ENCODE measurements around the gene SHROOM2. TPM values are rescaled to one million over a fixed set of nuclear protein-coding genes. Genes with fewer than 3 reads are reported as not detected.

Gene SHROOM2
- total and polyA plus RNA-seq, 9 of the 15 experiments (the other 6 are each of a cell fraction or from before 2014, with no cell fraction given): not detected

DNA sequence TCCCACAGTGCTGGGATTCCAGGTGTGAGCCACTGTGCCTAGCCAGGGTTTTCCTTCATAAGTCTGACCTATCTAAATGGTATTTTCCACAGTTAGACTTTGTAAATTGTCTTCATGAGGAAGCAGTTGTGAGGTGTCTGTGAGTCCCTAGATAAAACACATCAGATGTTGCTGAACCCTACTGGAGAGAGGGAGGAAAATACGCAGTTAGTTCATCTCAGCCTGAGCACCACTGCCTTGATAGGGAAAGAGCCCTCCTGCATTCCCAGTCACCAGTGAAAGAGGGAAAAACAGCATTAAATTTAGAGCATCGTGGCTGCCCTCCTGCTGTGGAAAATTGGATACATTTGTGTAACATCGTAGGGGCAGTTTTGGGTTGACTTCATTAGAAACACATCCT is 149.2 kb downstream of the SHROOM2 start:
- DNase-seq (ENCODE audit: extremely low read depth in 1 of 4, low spot score in 3 of 4): no peak
- ChIA-PET CTCF (ENCODE audit: low intra/inter-chr PET ratio) (no interaction called here), POLR2A (no interaction called here)
- FAIRE-seq: no peak
- no peaks in the 10 kb centered on the region for H3K4me1 ChIP-seq (replicated peaks in 1 of 2; ENCODE audit: control insufficient read depth in 2 of 2, insufficient read depth in 2 of 2, low read length in 2 of 2)
- BruUV-seq (replicated peaks): no TSS peak
- H2AFZ ChIP-seq (ENCODE audit: low read depth, low read length): no peak overlapping the region
- ATAC-seq: no peak
- H3K79me2 ChIP-seq (ENCODE audit: control insufficient read depth, insufficient read depth, low read length): no peaks in the 10 kb centered on the region
- H3K27ac ChIP-seq (ENCODE audit: extremely low read depth, low read depth, low read length): no peak overlapping the region
- H3K36me3 ChIP-seq (ENCODE audit: control insufficient read depth, insufficient read depth, low read length): no peaks in the 10 kb centered on the region
- no peak overlapping the region for H3K4me2 ChIP-seq (ENCODE audit: insufficient read depth, low read length)
- H3K9me1 ChIP-seq (ENCODE audit: control insufficient read depth, insufficient read depth, low read length): no peaks in the 10 kb centered on the region
- no peak overlapping the region for H3K9ac ChIP-seq (ENCODE audit: insufficient read depth in 1 of 2, low read depth in 2 of 2, low read length in 2 of 2)
- H3K27me3 ChIP-seq (ENCODE audit: control insufficient read depth in 2 of 2, insufficient read depth in 2 of 2, low read length in 2 of 2): peaks cover 0 to 20% of the 10 kb centered on the region in 2 experiments; a peak in 2 of 5 replicates
- WGBS (ENCODE audit: insufficient coverage, low coverage, missing lambda C conversion rate): 0% methylated on average over 3 of the region's 3 CpGs
- no peaks in the 10 kb centered on the region for H3K9me3 ChIP-seq (replicated peaks; ENCODE audit: control insufficient read depth, insufficient read depth, low read depth, low read length)
- no peaks in the 10 kb centered on the region for H4K20me1 ChIP-seq (replicated peaks; ENCODE audit: control insufficient read depth, insufficient read depth, low read length)
- in situ Hi-C loops (cut with MboI): no loop called here
- intact Hi-C loops (cut with micrococcal nuclease): no loop called here
- H3K4me3 ChIP-seq: no peak overlapping the region
- TF ChIP-seq PURB (CRISPR knock-in tag; IDR thresholded peaks at IDR 0.05; ENCODE audit: low read depth) (no peak), PRDM10 (IDR thresholded peaks at IDR 0.05; ENCODE audit: partially characterized antibody) (no peak), BACH1 (tag; IDR thresholded peaks at IDR 0.05) (no peak), SMARCA5 (IDR thresholded peaks at IDR 0.05) (no peak)
- TF ChIP-seq, protein P1, sequence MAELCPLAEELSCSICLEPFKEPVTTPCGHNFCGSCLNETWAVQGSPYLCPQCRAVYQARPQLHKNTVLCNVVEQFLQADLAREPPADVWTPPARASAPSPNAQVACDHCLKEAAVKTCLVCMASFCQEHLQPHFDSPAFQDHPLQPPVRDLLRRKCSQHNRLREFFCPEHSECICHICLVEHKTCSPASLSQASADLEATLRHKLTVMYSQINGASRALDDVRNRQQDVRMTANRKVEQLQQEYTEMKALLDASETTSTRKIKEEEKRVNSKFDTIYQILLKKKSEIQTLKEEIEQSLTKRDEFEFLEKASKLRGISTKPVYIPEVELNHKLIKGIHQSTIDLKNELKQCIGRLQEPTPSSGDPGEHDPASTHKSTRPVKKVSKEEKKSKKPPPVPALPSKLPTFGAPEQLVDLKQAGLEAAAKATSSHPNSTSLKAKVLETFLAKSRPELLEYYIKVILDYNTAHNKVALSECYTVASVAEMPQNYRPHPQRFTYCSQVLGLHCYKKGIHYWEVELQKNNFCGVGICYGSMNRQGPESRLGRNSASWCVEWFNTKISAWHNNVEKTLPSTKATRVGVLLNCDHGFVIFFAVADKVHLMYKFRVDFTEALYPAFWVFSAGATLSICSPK (IDR thresholded peaks at IDR 0.05; ENCODE audit: borderline replicate concordance): no peak
- TF ChIP-seq, protein P2, sequence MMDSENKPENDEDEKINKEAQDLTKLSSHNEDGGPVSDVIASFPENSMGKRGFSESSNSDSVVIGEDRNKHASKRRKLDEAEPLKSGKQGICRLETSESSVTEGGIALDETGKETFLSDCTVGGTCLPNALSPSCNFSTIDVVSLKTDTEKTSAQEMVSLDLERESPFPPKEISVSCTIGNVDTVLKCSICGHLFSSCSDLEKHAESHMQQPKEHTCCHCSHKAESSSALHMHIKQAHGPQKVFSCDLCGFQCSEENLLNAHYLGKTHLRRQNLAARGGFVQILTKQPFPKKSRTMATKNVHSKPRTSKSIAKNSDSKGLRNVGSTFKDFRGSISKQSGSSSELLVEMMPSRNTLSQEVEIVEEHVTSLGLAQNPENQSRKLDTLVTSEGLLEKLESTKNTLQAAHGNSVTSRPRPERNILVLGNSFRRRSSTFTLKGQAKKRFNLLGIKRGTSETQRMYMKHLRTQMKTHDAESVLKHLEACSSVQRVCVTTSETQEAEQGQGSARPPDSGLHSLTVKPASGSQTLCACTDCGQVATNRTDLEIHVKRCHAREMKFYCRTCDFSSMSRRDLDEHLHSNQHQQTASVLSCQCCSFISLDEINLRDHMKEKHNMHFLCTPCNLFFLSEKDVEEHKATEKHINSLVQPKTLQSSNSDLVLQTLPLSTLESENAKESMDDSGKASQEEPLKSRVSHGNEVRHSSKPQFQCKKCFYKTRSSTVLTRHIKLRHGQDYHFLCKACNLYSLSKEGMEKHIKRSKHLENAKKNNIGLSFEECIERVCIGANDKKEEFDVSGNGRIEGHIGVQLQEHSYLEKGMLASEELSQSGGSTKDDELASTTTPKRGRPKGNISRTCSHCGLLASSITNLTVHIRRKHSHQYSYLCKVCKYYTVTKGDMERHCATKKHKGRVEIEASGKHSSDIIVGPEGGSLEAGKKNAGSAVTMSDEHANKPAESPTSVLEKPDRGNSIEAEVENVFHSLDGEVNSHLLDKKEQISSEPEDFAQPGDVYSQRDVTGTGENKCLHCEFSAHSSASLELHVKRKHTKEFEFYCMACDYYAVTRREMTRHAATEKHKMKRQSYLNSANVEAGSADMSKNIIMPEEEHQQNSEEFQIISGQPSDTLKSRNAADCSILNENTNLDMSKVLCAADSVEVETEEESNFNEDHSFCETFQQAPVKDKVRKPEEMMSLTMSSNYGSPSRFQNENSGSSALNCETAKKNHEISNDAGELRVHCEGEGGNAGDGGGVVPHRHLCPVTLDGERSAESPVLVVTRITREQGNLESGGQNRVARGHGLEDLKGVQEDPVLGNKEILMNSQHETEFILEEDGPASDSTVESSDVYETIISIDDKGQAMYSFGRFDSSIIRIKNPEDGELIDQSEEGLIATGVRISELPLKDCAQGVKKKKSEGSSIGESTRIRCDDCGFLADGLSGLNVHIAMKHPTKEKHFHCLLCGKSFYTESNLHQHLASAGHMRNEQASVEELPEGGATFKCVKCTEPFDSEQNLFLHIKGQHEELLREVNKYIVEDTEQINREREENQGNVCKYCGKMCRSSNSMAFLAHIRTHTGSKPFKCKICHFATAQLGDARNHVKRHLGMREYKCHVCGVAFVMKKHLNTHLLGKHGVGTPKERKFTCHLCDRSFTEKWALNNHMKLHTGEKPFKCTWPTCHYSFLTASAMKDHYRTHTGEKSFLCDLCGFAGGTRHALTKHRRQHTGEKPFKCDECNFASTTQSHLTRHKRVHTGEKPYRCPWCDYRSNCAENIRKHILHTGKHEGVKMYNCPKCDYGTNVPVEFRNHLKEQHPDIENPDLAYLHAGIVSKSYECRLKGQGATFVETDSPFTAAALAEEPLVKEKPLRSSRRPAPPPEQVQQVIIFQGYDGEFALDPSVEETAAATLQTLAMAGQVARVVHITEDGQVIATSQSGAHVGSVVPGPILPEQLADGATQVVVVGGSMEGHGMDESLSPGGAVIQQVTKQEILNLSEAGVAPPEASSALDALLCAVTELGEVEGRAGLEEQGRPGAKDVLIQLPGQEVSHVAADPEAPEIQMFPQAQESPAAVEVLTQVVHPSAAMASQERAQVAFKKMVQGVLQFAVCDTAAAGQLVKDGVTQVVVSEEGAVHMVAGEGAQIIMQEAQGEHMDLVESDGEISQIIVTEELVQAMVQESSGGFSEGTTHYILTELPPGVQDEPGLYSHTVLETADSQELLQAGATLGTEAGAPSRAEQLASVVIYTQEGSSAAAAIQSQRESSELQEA (IDR thresholded peaks at IDR 0.05; ENCODE audit: low read depth): no peak
- TF ChIP-seq, protein P3, sequence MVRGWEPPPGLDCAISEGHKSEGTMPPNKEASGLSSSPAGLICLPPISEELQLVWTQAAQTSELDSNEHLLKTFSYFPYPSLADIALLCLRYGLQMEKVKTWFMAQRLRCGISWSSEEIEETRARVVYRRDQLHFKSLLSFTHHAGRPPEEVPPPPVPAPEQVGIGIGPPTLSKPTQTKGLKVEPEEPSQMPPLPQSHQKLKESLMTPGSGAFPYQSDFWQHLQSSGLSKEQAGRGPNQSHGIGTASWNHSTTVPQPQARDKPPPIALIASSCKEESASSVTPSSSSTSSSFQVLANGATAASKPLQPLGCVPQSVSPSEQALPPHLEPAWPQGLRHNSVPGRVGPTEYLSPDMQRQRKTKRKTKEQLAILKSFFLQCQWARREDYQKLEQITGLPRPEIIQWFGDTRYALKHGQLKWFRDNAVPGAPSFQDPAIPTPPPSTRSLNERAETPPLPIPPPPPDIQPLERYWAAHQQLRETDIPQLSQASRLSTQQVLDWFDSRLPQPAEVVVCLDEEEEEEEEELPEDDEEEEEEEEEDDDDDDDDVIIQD (CRISPR knock-in tag; IDR thresholded peaks at IDR 0.05): no peak
